ENCODE results near the gene BCL10. TPM values are rescaled to one million over a fixed set of nuclear protein-coding genes. Genes with fewer than 3 reads are reported as not detected.
A peak's percentile ranks its signal among the peaks of the same experiment; 100 is the strongest.

BCL10 gene
- polyA plus RNA-seq, 1 of the 3 experiments (the other 2 are of a cell fraction): 5.8 TPM

GRCh38 chr1:85317560-85317959 is 41.1 kb upstream of the BCL10 start:
- Histone ChIP-seq H3K9me2 (no peaks in the 10 kb centered on the region), H4K20me1 (ENCODE audit: insufficient read depth) (no peaks in the 10 kb centered on the region), H2AFZ (ENCODE audit: low read depth) (no peak overlapping the region), H3K27ac (ENCODE audit: low read depth in 2 of 2, low read length in 1 of 2) (peak overlapping the region in 1 of 2 experiments; percentile 100), H3K4me1 (ENCODE audit: control insufficient read depth in 1 of 2, insufficient read depth in 2 of 2, low read depth in 1 of 2, low read length in 1 of 2) (peaks cover 28 to 80% of the 10 kb centered on the region in 2 experiments), H3F3A (replicated peaks; ENCODE audit: insufficient read depth) (peaks cover 85% of the 10 kb centered on the region), H3K4me2 (no peak overlapping the region), H3K9ac (peak overlapping the region; percentile 89; the same call in 1 of the 2 replicates), H3K79me2 (ENCODE audit: insufficient read depth) (peaks cover 58% of the 10 kb centered on the region), H3K27me3 (ENCODE audit: insufficient read depth) (no peaks in the 10 kb centered on the region), H3K9me3 (no peaks in the 10 kb centered on the region), H3K36me3 (replicated peaks in 1 of 2; ENCODE audit: control insufficient read depth in 1 of 2, insufficient read depth in 2 of 2, low read length in 1 of 2) (peaks cover 16 to 19% of the 10 kb centered on the region in 2 experiments), H3K4me3 (ENCODE audit: low read depth in 2 of 2, low read length in 1 of 2) (no peak overlapping the region)
- ChIA-PET POLR2A (no interaction called here), CTCF (interaction anchor here (2.4 kb wide), 1 partner anchor 9 kb away, joined by 14 read pairs; no protein-coding TSS in a partner anchor)
- no peak for DNase-seq
- TF ChIP-seq USF1 (IDR thresholded peaks at IDR 0.05; ENCODE audit: borderline replicate concordance, low read depth) (no peak), USF2 (IDR thresholded peaks at IDR 0.05; ENCODE audit: borderline replicate concordance, low read depth, low read length) (no peak), PBX3 (IDR thresholded peaks at IDR 0.05) (no peak), REST (IDR thresholded peaks at IDR 0.05; ENCODE audit: low read depth, low read length) (no peak), ZBTB33 (IDR thresholded peaks at IDR 0.05; ENCODE audit: borderline replicate concordance, low read depth) (no peak), RFX5 (IDR thresholded peaks at IDR 0.05; ENCODE audit: low read length) (no peak)
- WGBS (ENCODE audit: low lambda C conversion rate): 77% methylated on average over 5 of the region's 5 CpGs

Data from SK-N-SH (cell line).